Tibial artery (tissue), 4 donors: Measurements from ENCODE around the gene CDH26.

ENCODE experiments used
- DNase-seq, 2 donors: peaks; one replicate each; pipeline ENCODE4 v3.0.0-alpha.2; 2019
- H3K27ac ChIP-seq, 2 donors: fragments of 200-600 bp; sonication (generic) in 1 of 2; 1 replicate in 1 of 2; 2 replicates in 1 of 2; pipeline ENCODE4 v1.5.1; 2018 to 2019; ENCODE audit warnings: mild to moderate bottlenecking in 1 of 2
- H3K27me3 ChIP-seq, 2 donors: fragments of 200-600 bp; sonication (generic) in 1 of 2; one replicate each; pipeline versions ENCODE4 v1.5.1 to v1.6.0; 2016 to 2019
- H3K36me3 ChIP-seq, 3 donors: fragments of 200-600 bp; sonication (generic) in 2 of 3; one replicate each; pipeline ENCODE4 v1.5.1; 2016 to 2019; ENCODE audit warnings: mild to moderate bottlenecking in 2 of 3
- H3K4me1 ChIP-seq, 4 donors: fragments of 200-600 bp; sonication (generic) in 2 of 4; 1 replicate in 3 of 4; 2 replicates in 1 of 4; pipeline ENCODE4 v1.5.1; 2016 to 2019
- H3K4me3 ChIP-seq, 2 donors: fragments of 200-600 bp; sonication (generic) in 1 of 2; 1 replicate in 1 of 2; 2 replicates in 1 of 2; pipeline ENCODE4 v1.5.1; 2018 to 2019; ENCODE audit warnings: mild to moderate bottlenecking in 2 of 2
- H3K9me3 ChIP-seq, 3 donors: fragments of 200-600 bp; sonication (generic) in 1 of 3; one replicate each; pipeline ENCODE4 v1.5.1; 2016 to 2019
- CTCF ChIP-seq, 2 experiments: fragments of 200-600 bp in 1 of 2; fragments of 450-650 bp in 1 of 2; IDR thresholded peaks; one replicate each; pipeline ENCODE4 v1.5.1; 2017 to 2019; ENCODE audit warnings: antibody characterized with exemption in 2 of 2, mild to moderate bottlenecking in 1 of 2, moderate library complexity in 1 of 2
- intact Hi-C: fragments of 100-400 bp; cut with DNase I; formaldehyde crosslinking; loops from one replicate; pipeline ENCODE4 v1.15.0; 2023; ENCODE audit warnings: low total_unique reads

Gene CDH26

GRCh38 chr20:59985164-59985563 is 26.9 kb downstream of the CDH26 start:
- Histone ChIP-seq H3K36me3 (no peaks in the 10 kb centered on the region), H3K27ac (no peak overlapping the region), H3K4me3 (no peak overlapping the region), H3K27me3 (no peaks in the 10 kb centered on the region), H3K9me3 (no peaks in the 10 kb centered on the region), H3K4me1 (peaks cover 0 to 9% (median 0%) of the 10 kb centered on the region in 4 donors)
- intact Hi-C loops = no loop called here
- no peak for DNase-seq
- TF ChIP-seq CTCF (IDR thresholded peaks at IDR 0.05) = no peak

- no peaks in the 10 kb centered on the region for H3K36me3 ChIP-seq
- peaks cover 0 to 9% (median 0%) of the 10 kb centered on the region in 4 donors for H3K4me1 ChIP-seq
- H3K9me3 ChIP-seq = no peaks in the 10 kb centered on the region
- intact Hi-C loops = no loop called here
- H3K27me3 ChIP-seq = no peaks in the 10 kb centered on the region
- H3K27ac ChIP-seq = no peak overlapping the region
- no peak for DNase-seq
- no peak overlapping the region for H3K4me3 ChIP-seq
- no peak for TF ChIP-seq CTCF (IDR thresholded peaks at IDR 0.05)
Observed at GRCh38 chr20:59985864-59986263, 27.6 kb downstream of the CDH26 start.

- DNase-seq = no peak
- Histone ChIP-seq H3K27me3 (no peaks in the 10 kb centered on the region), H3K27ac (no peak overlapping the region), H3K9me3 (no peaks in the 10 kb centered on the region), H3K36me3 (no peaks in the 10 kb centered on the region), H3K4me3 (no peak overlapping the region), H3K4me1 (peaks cover 0 to 9% (median 0%) of the 10 kb centered on the region in 4 donors)
- no peak for TF ChIP-seq CTCF (IDR thresholded peaks at IDR 0.05)
- intact Hi-C loops = no loop called here
Observed at GRCh38 chr20:59987135-59987534, 28.9 kb downstream of the CDH26 start.

GRCh38 chr20:59988141-59988540 is 29.9 kb downstream of the CDH26 start:
- Histone ChIP-seq H3K27ac (no peak overlapping the region), H3K4me1 (peaks cover 0 to 9% (median 0%) of the 10 kb centered on the region in 4 donors), H3K4me3 (no peak overlapping the region), H3K27me3 (no peaks in the 10 kb centered on the region), H3K9me3 (no peaks in the 10 kb centered on the region), H3K36me3 (no peaks in the 10 kb centered on the region)
- intact Hi-C loops = no loop called here
- DNase-seq = no peak
- TF ChIP-seq CTCF (IDR thresholded peaks at IDR 0.05) = no peak

GRCh38 chr20:59992526-59993084 is 34.4 kb downstream of the CDH26 start:
- DNase-seq = no peak
- TF ChIP-seq CTCF (IDR thresholded peaks at IDR 0.05) = no peak
- Histone ChIP-seq H3K27ac (no peak overlapping the region), H3K4me3 (no peak overlapping the region), H3K4me1 (peaks cover 0 to 9% (median 0%) of the 10 kb centered on the region in 4 donors), H3K36me3 (no peaks in the 10 kb centered on the region), H3K9me3 (no peaks in the 10 kb centered on the region), H3K27me3 (no peaks in the 10 kb centered on the region)
- intact Hi-C loops = no loop called here
